IPS-20b (cell line): ENCODE measurements around the gene HAPLN2.

Source experiments
- H3K27ac ChIP-seq: one replicate; pipeline ENCODE4 v1.5.1; 2013; ENCODE audit warnings: low read length
- H3K27me3 ChIP-seq: 2 replicates; pipeline ENCODE4 v1.6.1; 2013; ENCODE audit warnings: mild to moderate bottlenecking, low read length, inconsistent platforms; ENCODE audit not compliant: insufficient read depth
- H3K36me3 ChIP-seq: 2 replicates; pipeline ENCODE4 v1.6.1; 2013; ENCODE audit warnings: low read depth, mild to moderate bottlenecking, inconsistent platforms, low read length, moderate library complexity; ENCODE audit not compliant: insufficient read depth
- H3K4me1 ChIP-seq: 2 replicates; pipeline ENCODE4 v1.6.1; 2013; ENCODE audit warnings: mild to moderate bottlenecking, control low read depth, inconsistent platforms, low read length, moderate library complexity; ENCODE audit not compliant: insufficient read depth
- H3K4me3 ChIP-seq: 2 replicates; pipeline ENCODE4 v1.5.1; 2013; ENCODE audit warnings: mild to moderate bottlenecking, low read length, inconsistent platforms
- H3K9ac ChIP-seq: 2 replicates; pipeline ENCODE4 v1.6.1; 2013; ENCODE audit warnings: low read depth, mild to moderate bottlenecking, inconsistent platforms, low read length, moderate library complexity
- H3K9me3 ChIP-seq: 2 replicates; pipeline ENCODE4 v1.6.1; 2013; ENCODE audit warnings: mild to moderate bottlenecking, low read depth, low read length, inconsistent platforms; ENCODE audit not compliant: insufficient read depth

Gene HAPLN2

DNA sequence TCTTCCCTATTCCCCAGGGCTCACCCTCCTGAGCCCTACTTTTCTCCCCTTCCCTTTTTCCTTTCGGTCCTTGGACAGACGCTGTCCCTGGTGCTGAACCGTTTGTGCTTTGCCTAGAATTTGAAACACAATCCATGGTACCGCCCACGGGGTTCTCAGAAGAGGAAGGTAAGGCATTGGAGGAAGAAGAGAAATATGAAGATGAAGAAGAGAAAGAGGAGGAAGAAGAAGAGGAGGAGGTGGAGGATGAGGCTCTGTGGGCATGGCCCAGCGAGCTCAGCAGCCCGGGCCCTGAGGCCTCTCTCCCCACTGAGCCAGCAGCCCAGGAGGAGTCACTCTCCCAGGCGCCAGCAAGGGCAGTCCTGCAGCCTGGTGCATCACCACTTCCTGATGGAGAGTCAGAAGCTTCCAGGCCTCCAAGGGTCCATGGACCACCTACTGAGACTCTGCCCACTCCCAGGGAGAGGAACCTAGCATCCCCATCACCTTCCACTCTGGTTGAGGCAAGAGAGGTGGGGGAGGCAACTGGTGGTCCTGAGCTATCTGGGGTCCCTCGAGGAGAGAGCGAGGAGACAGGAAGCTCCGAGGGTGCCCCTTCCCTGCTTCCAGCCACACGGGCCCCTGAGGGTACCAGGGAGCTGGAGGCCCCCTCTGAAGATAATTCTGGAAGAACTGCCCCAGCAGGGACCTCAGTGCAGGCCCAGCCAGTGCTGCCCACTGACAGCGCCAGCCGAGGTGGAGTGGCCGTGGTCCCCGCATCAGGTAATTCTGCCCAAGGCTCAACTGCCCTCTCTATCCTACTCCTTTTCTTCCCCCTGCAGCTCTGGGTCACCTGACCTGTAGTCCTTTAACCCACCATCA is 33.1 kb downstream of the HAPLN2 start:
- Histone ChIP-seq H3K4me1 (no peaks in the 10 kb centered on the region; the same call in 1 of the 2 replicates), H3K9ac (no peak overlapping the region), H3K27ac (no peak overlapping the region), H3K9me3 (no peaks in the 10 kb centered on the region), H3K27me3 (peaks cover 93% of the 10 kb centered on the region), H3K4me3 (no peak overlapping the region), H3K36me3 (no peaks in the 10 kb centered on the region)

DNA sequence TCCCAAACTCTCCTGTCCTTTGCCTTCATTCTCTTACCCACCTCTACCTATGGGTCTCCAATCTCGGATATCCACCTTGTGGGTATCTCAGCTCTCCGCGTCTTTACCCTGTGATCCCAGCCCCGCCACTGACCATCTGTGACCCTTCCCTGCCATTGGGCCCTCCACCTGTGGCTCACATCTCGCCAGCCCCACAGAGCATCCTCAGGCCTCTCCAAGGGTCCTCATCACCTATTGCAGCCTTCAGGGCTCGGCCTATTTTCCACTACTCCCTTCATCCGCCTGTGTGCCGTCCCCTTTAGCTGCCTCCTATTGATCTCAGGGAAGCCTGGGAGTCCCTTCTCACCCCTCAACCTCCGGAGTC is 33.8 kb downstream of the HAPLN2 start:
- peaks cover 95% of the 10 kb centered on the region for H3K27me3 ChIP-seq
- H3K9ac ChIP-seq = no peak overlapping the region
- no peak overlapping the region for H3K27ac ChIP-seq
- H3K9me3 ChIP-seq = no peaks in the 10 kb centered on the region
- H3K4me3 ChIP-seq = no peak overlapping the region
- no peaks in the 10 kb centered on the region; the same call in 1 of the 2 replicates for H3K4me1 ChIP-seq
- H3K36me3 ChIP-seq = no peaks in the 10 kb centered on the region

DNA sequence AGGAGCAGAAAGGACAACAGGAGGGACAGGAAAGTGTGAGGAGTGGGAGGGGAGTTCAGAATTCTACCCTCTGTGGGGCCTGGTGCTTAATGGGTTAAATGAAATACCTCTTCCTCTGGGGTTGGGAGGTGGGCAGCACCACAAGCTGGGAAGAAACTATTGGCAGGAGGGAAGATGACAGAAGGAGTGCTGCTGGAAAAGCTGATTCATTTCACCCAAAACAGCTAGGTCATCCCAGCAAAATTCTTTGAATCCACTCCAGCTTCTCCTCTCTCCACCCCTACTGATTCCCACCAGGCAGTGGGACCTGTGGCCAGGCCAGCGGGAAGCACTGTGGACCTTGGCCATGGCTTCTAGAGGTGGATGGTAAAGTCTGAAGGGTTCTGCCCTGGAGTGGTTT is 35.5 kb downstream of the HAPLN2 start:
- no peaks in the 10 kb centered on the region for H3K9me3 ChIP-seq
- H3K4me3 ChIP-seq = no peak overlapping the region
- no peak overlapping the region for H3K27ac ChIP-seq
- peaks cover 5% of the 10 kb centered on the region; the same call in 1 of the 2 replicates for H3K4me1 ChIP-seq
- peaks cover 95% of the 10 kb centered on the region for H3K27me3 ChIP-seq
- no peaks in the 10 kb centered on the region for H3K36me3 ChIP-seq
- no peak overlapping the region for H3K9ac ChIP-seq

DNA sequence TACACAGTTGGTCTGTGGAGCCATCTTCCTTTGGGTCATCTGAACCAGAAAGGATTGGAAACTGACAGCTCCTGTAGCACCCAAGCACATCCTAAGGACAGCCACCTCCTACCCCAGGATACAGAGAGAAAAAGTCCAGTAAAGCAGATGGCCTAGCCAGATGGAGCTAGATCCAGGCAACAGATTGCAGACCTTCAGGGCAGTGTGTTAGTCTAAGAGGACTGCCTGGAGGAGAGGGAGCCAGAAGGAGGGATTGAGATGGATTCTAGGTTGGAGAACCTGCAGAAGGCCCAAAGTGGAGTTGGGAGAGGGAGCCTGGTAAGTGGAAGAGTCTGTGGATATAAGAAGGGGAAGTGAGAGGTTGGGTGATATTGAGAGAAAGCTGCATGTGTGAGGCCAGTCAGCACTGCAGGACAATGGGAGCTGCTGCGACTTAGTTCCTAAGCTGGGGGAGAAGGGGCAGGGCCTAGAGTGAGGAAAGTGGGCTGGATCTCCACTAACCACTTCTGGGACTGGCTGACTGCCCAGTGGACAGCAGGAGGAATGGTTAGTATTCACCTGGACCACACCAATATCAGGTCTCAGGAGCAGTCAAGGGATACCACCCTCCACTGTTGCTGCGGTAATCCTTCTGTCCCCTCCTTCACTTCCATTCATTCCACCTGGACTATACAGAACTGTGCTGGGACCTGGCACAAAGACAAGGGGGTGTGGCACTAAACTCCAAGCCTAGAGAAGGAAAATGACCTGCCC is 36.1 kb downstream of the HAPLN2 start:
- Histone ChIP-seq H3K27me3 (peaks cover 90% of the 10 kb centered on the region), H3K9ac (no peak overlapping the region), H3K36me3 (no peaks in the 10 kb centered on the region), H3K4me3 (no peak overlapping the region), H3K9me3 (no peaks in the 10 kb centered on the region), H3K27ac (no peak overlapping the region), H3K4me1 (peaks cover 8% of the 10 kb centered on the region)

DNA sequence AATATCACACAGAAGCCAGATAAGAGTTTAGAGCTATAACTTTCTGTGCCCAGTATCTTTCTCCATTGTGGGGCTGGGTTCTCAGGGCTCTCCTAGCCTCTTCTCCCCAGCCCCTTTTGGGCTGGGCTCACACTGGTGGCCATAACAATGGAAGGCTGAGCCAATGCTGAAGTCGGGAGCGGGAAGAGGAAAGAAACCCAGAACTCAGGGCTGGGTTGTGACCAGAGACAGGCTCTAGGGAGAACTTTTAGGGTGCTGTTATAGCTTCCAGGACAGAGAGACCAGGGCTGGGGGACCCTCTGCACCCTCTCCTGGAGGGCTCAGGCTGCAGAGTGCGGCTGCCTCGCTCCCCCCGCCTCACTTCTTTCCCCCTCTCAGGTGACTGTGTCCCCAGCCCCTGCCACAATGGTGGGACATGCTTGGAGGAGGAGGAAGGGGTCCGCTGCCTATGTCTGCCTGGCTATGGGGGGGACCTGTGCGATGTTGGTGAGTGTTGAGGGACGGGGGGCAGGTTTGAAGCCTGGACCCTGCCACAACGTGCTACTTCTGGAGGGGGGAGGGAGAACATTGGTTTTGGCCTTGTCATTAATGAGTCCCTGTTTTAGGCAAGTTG is 36.8 kb downstream of the HAPLN2 start:
- no peaks in the 10 kb centered on the region for H3K36me3 ChIP-seq
- no peaks in the 10 kb centered on the region for H3K9me3 ChIP-seq
- H3K27ac ChIP-seq = no peak overlapping the region
- H3K4me1 ChIP-seq = peaks cover 15% of the 10 kb centered on the region
- no peak overlapping the region for H3K9ac ChIP-seq
- peak overlapping the region; percentile 73; the same call in 1 of the 2 replicates for H3K4me3 ChIP-seq
- H3K27me3 ChIP-seq = peaks cover 83% of the 10 kb centered on the region

DNA sequence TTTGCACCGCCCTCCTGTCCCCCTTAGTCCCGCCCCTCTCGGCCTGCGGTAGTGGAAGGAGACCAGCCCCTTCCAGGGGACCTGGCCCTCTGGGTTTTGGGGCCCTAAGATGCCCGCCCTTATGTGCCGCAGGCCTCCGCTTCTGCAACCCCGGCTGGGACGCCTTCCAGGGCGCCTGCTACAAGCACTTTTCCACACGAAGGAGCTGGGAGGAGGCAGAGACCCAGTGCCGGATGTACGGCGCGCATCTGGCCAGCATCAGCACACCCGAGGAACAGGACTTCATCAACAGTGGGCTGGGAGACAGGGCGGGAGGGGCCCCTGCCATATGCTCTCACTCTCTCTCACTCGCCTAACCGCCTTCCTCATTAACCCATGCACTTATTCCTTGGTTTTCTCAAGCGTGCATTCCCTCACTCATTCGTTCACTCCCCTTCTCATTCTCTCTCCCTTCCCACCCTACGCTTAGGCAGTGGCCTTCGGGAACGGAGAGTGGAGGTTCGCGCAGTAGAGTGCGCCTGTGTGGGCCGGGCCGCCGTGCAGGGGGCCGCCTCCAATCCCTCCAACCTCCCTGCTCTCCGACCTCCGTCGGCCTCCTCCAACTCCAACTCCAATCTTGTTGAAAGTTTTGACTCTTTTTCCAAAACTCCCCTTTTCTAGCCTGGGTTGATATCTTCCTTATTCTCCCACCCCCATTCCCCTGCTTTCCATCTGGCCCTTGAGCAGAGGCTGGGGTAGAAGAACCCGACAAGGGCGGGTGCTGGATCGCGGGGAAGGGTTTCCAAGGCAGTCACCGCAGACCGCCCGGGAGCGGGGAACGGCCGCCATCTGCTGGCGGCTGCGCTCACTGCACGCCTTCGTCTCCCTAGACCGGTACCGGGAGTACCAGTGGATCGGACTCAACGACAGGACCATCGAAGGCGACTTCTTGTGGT is 37.9 kb downstream of the HAPLN2 start:
- H3K27me3 ChIP-seq = peaks cover 73% of the 10 kb centered on the region
- H3K4me1 ChIP-seq = peaks cover 23% of the 10 kb centered on the region
- no peak overlapping the region for H3K27ac ChIP-seq
- H3K9me3 ChIP-seq = no peaks in the 10 kb centered on the region
- no peaks in the 10 kb centered on the region for H3K36me3 ChIP-seq
- H3K4me3 ChIP-seq = peak overlapping the region; percentile 73
- H3K9ac ChIP-seq = peak overlapping the region; percentile 8; the same call in 1 of the 2 replicates

DNA sequence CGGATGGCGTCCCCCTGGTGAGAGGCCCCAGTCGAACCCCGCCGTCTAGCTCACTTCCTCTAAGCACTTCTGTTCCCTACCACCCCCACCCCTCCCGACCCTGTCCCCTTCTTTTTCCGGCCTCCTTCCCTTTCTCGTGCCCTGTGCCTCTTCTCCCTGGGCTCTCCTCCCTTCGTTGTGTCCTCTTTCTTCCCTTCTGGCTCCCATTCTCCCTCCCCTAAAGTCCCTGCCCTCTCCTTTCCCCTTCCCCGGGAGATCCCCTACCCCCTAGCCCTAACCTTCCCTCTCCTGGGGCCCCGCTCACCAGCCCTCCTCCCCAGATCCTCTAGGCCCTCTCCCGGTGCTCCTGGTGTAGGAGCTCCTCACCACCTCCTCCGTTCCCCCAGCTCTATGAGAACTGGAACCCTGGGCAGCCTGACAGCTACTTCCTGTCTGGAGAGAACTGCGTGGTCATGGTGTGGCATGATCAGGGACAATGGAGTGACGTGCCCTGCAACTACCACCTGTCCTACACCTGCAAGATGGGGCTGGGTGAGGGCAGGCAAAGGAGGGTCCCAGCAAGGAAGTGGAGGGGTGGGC is 38.6 kb downstream of the HAPLN2 start:
- Histone ChIP-seq H3K27me3 (peaks cover 68% of the 10 kb centered on the region), H3K4me3 (peak overlapping the region; percentile 73; the same call in 1 of the 2 replicates), H3K9me3 (no peaks in the 10 kb centered on the region), H3K36me3 (no peaks in the 10 kb centered on the region), H3K27ac (no peak overlapping the region), H3K9ac (no peak overlapping the region), H3K4me1 (peaks cover 31% of the 10 kb centered on the region)

DNA sequence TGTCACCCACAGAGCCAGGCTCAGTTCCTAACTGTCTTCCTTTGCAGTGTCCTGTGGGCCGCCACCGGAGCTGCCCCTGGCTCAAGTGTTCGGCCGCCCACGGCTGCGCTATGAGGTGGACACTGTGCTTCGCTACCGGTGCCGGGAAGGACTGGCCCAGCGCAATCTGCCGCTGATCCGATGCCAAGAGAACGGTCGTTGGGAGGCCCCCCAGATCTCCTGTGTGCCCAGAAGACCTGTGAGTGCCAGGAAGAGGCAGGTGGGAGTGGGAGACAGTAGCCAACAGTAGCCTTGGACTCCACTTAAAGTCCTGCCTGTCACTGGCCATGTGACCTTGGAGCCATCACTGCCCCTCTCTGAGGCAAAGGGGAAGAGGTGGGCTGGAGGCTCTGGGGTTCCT is 39.3 kb downstream of the HAPLN2 start:
- Histone ChIP-seq H3K9me3 (no peaks in the 10 kb centered on the region), H3K27ac (no peak overlapping the region), H3K4me3 (no peak overlapping the region), H3K36me3 (no peaks in the 10 kb centered on the region), H3K9ac (no peak overlapping the region), H3K4me1 (peaks cover 37% of the 10 kb centered on the region), H3K27me3 (peaks cover 62% of the 10 kb centered on the region)

DNA sequence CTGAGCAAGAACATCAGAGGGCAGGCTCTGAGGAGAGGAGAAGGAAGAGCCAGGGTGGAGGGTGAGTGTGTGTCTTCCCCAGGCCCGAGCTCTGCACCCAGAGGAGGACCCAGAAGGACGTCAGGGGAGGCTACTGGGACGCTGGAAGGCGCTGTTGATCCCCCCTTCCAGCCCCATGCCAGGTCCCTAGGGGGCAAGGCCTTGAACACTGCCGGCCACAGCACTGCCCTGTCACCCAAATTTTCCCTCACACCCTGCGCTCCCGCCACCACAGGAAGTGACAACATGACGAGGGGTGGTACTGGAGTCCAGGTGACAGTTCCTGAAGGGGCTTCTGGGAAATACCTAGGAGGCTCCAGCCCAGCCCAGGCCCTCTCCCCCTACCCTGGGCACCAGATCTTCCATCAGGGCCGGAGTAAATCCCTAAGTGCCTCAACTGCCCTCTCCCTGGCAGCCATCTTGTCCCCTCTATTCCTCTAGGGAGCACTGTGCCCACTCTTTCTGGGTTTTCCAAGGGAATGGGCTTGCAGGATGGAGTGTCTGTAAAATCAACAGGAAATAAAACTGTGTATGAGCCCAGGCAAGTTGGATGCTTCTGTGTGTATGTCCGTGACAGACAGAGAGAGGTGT is 39.8 kb downstream of the HAPLN2 start:
- no peaks in the 10 kb centered on the region for H3K36me3 ChIP-seq
- H3K4me1 ChIP-seq = peaks cover 43% of the 10 kb centered on the region
- H3K27ac ChIP-seq = no peak overlapping the region
- no peaks in the 10 kb centered on the region for H3K9me3 ChIP-seq
- peaks cover 56% of the 10 kb centered on the region for H3K27me3 ChIP-seq
- H3K9ac ChIP-seq = peak overlapping the region; percentile 35; the same call in 1 of the 2 replicates
- no peak overlapping the region for H3K4me3 ChIP-seq

DNA sequence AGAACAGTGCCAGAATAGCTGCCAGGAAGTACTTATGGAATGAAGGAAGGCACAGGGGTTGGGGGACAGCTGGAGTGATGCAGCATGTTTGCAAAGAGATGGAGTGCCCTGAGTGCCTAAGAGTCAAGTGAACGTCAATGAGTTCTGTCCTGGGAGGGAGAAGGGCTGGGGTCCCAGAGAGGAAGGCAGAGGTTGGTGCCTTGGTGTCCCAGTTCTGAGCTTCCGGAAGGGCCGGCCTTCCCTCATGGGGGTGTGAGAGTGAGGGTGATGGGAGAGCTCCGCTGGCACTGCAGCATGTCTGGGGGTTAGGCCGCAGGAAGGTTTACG is 40.4 kb downstream of the HAPLN2 start:
- Histone ChIP-seq H3K36me3 (no peaks in the 10 kb centered on the region), H3K27me3 (peaks cover 51% of the 10 kb centered on the region), H3K9ac (peak overlapping the region; percentile 35; the same call in 1 of the 2 replicates), H3K4me3 (no peak overlapping the region), H3K27ac (no peak overlapping the region), H3K4me1 (peaks cover 49% of the 10 kb centered on the region), H3K9me3 (no peaks in the 10 kb centered on the region)
